ENCODE results near the gene WDR5B. TPM values are rescaled to one million over a fixed set of nuclear protein-coding genes. Genes with fewer than 3 reads are reported as not detected.

The WDR5B gene
- total and polyA plus RNA-seq, 2 donors: 9.2 to 10.0 TPM

- Histone ChIP-seq H3K4me1 (ENCODE audit: control insufficient read depth in 2 of 2, insufficient read depth in 2 of 2, low read length in 2 of 2) (peaks cover 13 to 15% of the 10 kb centered on the region in 2 donors), H3K27ac (ENCODE audit: low read depth in 1 of 2, low read length in 1 of 2) (peak overlapping the region in 1 of 2 donors; percentile 98), H3K27me3 (ENCODE audit: control insufficient read depth in 2 of 2, insufficient read depth in 1 of 2, low read length in 1 of 2) (no peaks in the 10 kb centered on the region), H3K4me3 (ENCODE audit: low read length in 2 of 2) (peak overlapping the region; percentile 72 to 95), H3K9me3 (ENCODE audit: control insufficient read depth in 2 of 2, insufficient read depth in 1 of 2, low read length in 1 of 2) (no peaks in the 10 kb centered on the region), H3K36me3 (ENCODE audit: control insufficient read depth in 2 of 2, insufficient read depth in 2 of 2, low read length in 1 of 2) (peaks cover 2 to 3% of the 10 kb centered on the region in 2 donors)
- no peak for DNase-seq (ENCODE audit: low read depth in 6 of 9, low spot score in 9 of 9)
- 75% methylated on average over 14 of the region's 14 CpGs for WGBS
Measured at GRCh38 chr3:122416966-122417365, 1.1 kb upstream of the WDR5B start.

DNA sequence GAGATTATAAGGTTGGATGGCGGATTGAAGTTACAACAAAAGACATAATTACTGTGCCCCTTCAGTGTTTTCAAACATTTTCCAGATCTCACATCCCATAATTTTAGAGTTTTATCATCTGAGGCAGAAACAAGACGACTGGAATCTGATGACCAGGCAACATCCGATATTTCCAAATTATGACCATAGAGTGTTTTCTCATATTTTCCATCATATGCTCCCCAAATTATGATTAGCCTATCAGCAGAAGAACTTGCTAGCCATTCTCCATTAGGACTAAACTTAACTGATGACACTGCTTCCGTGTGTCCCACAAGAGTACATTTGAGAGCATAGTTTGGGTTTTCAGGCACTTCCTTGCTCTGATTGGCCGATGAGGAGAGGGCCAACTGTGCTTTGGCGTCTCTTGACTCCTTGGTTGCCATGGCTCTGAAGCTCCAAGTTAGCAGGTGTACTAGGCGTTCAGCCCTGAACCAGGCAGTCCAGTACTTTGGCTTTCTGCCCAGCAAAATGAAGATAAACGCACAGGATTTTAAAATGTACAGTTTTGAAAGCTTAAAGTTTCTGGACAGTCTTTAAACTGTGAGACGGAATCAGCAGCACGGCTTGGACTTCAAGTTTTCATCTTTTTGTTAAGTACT is 638 bp downstream of the WDR5B start:
- H3K36me3 ChIP-seq (ENCODE audit: control insufficient read depth in 2 of 2, insufficient read depth in 2 of 2, low read length in 1 of 2): peaks cover under 1 to 3% of the 10 kb centered on the region in 2 donors
- H3K27me3 ChIP-seq (ENCODE audit: control insufficient read depth in 2 of 2, insufficient read depth in 1 of 2, low read length in 1 of 2): no peaks in the 10 kb centered on the region
- peak; percentile 9 to 74 (median 31) for DNase-seq (ENCODE audit: low read depth in 6 of 9, low spot score in 9 of 9)
- H3K4me3 ChIP-seq (ENCODE audit: low read length in 2 of 2): peak overlapping the region; percentile 72 to 95
- no peaks in the 10 kb centered on the region for H3K9me3 ChIP-seq (ENCODE audit: control insufficient read depth in 2 of 2, insufficient read depth in 1 of 2, low read length in 1 of 2)
- H3K27ac ChIP-seq (ENCODE audit: low read depth in 1 of 2, low read length in 1 of 2): peak overlapping the region; percentile 98
- peaks cover 13 to 15% of the 10 kb centered on the region in 2 donors for H3K4me1 ChIP-seq (ENCODE audit: control insufficient read depth in 2 of 2, insufficient read depth in 2 of 2, low read length in 2 of 2)
- WGBS: 29% methylated on average over 10 of the region's 10 CpGs

- WGBS: 84% methylated on average over 3 of the region's 3 CpGs
- Histone ChIP-seq H3K4me3 (ENCODE audit: low read length in 2 of 2) (no peak overlapping the region), H3K27me3 (ENCODE audit: control insufficient read depth in 2 of 2, insufficient read depth in 1 of 2, low read length in 1 of 2) (no peaks in the 10 kb centered on the region), H3K36me3 (ENCODE audit: control insufficient read depth in 2 of 2, insufficient read depth in 2 of 2, low read length in 1 of 2) (peaks cover 6 to 9% of the 10 kb centered on the region in 2 donors), H3K27ac (ENCODE audit: low read depth in 1 of 2, low read length in 1 of 2) (no peak overlapping the region), H3K9me3 (ENCODE audit: control insufficient read depth in 2 of 2, insufficient read depth in 1 of 2, low read length in 1 of 2) (no peaks in the 10 kb centered on the region), H3K4me1 (ENCODE audit: control insufficient read depth in 2 of 2, insufficient read depth in 2 of 2, low read length in 2 of 2) (peaks cover 13 to 15% of the 10 kb centered on the region in 2 donors)
- no peak for DNase-seq (ENCODE audit: low read depth in 6 of 9, low spot score in 9 of 9)
Measured at GRCh38 chr3:122414391-122414790, 1.5 kb downstream of the WDR5B start.

DNA sequence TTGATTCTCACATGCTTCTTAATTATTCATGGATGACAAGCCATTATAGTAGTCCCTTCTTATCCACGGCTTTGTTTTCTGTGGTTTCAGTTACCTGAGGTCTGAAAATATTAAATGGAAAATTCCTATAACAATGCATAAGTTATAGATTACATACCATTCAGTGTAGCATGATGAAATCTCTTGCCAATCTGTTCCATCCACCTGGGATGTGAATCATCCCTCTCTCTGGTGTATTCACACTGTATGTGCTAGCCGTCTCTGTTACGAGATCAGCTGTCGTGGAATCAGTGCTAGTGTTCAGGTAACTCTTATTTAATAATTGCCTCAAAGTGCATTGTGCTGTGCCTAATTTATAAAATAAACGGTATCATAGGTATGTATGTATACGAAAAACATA is 5.2 kb downstream of the WDR5B start:
- Histone ChIP-seq H3K27ac (ENCODE audit: low read depth in 1 of 2, low read length in 1 of 2) (no peak overlapping the region), H3K36me3 (ENCODE audit: control insufficient read depth in 2 of 2, insufficient read depth in 2 of 2, low read length in 1 of 2) (peaks cover 10 to 15% of the 10 kb centered on the region in 2 donors), H3K27me3 (ENCODE audit: control insufficient read depth in 2 of 2, insufficient read depth in 1 of 2, low read length in 1 of 2) (no peaks in the 10 kb centered on the region), H3K9me3 (ENCODE audit: control insufficient read depth in 2 of 2, insufficient read depth in 1 of 2, low read length in 1 of 2) (no peaks in the 10 kb centered on the region), H3K4me3 (ENCODE audit: low read length in 2 of 2) (no peak overlapping the region), H3K4me1 (ENCODE audit: control insufficient read depth in 2 of 2, insufficient read depth in 2 of 2, low read length in 2 of 2) (peaks cover 8 to 9% of the 10 kb centered on the region in 2 donors)
- 97% methylated on average over 6 of the region's 6 CpGs for WGBS
- DNase-seq (ENCODE audit: low read depth in 6 of 9, low spot score in 9 of 9): no peak

DNA sequence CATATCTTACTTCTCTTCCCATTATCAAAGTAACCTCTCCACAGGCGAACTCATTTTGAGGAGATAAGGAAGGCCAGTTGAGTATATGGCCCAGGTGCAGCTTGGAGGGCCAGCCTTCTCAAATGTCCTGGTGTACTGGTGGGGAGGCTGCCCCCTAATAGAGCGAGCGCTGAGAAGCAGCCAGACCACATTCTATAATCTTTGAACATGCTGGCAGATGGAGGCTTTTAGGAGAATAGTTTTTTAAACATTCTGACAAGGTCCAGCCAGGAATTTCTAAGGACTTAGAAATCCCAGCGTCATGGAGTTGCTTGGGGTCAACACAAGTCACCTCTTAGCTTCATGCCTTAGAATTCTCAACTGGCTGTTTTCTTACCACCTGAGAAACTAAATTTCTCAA is 5.8 kb downstream of the WDR5B start:
- Histone ChIP-seq H3K4me1 (ENCODE audit: control insufficient read depth in 2 of 2, insufficient read depth in 2 of 2, low read length in 2 of 2) (peaks cover 5 to 7% of the 10 kb centered on the region in 2 donors), H3K27me3 (ENCODE audit: control insufficient read depth in 2 of 2, insufficient read depth in 1 of 2, low read length in 1 of 2) (no peaks in the 10 kb centered on the region), H3K36me3 (ENCODE audit: control insufficient read depth in 2 of 2, insufficient read depth in 2 of 2, low read length in 1 of 2) (peaks cover 10 to 19% of the 10 kb centered on the region in 2 donors), H3K4me3 (ENCODE audit: low read length in 2 of 2) (no peak overlapping the region), H3K9me3 (ENCODE audit: control insufficient read depth in 2 of 2, insufficient read depth in 1 of 2, low read length in 1 of 2) (no peaks in the 10 kb centered on the region), H3K27ac (ENCODE audit: low read depth in 1 of 2, low read length in 1 of 2) (no peak overlapping the region)
- WGBS: 99% methylated on average over 4 of the region's 4 CpGs
- DNase-seq (ENCODE audit: low read depth in 6 of 9, low spot score in 9 of 9): no peak

GRCh38 chr3:122409446-122409845 is 6.4 kb downstream of the WDR5B start:
- Histone ChIP-seq H3K27ac (ENCODE audit: low read depth in 1 of 2, low read length in 1 of 2) (no peak overlapping the region), H3K27me3 (ENCODE audit: control insufficient read depth in 2 of 2, insufficient read depth in 1 of 2, low read length in 1 of 2) (no peaks in the 10 kb centered on the region), H3K4me3 (ENCODE audit: low read length in 2 of 2) (no peak overlapping the region), H3K36me3 (ENCODE audit: control insufficient read depth in 2 of 2, insufficient read depth in 2 of 2, low read length in 1 of 2) (peaks cover 10 to 19% of the 10 kb centered on the region in 2 donors), H3K9me3 (ENCODE audit: control insufficient read depth in 2 of 2, insufficient read depth in 1 of 2, low read length in 1 of 2) (no peaks in the 10 kb centered on the region), H3K4me1 (ENCODE audit: control insufficient read depth in 2 of 2, insufficient read depth in 2 of 2, low read length in 2 of 2) (peaks cover 0 to under 1% of the 10 kb centered on the region in 2 donors)
- 76% methylated on average over 6 of the region's 6 CpGs for WGBS
- no peak for DNase-seq (ENCODE audit: low read depth in 6 of 9, low spot score in 9 of 9)

- Histone ChIP-seq H3K36me3 (ENCODE audit: control insufficient read depth in 2 of 2, insufficient read depth in 2 of 2, low read length in 1 of 2) (peaks cover 10 to 19% of the 10 kb centered on the region in 2 donors), H3K27ac (ENCODE audit: low read depth in 1 of 2, low read length in 1 of 2) (no peak overlapping the region), H3K27me3 (ENCODE audit: control insufficient read depth in 2 of 2, insufficient read depth in 1 of 2, low read length in 1 of 2) (no peaks in the 10 kb centered on the region), H3K4me3 (ENCODE audit: low read length in 2 of 2) (no peak overlapping the region), H3K4me1 (ENCODE audit: control insufficient read depth in 2 of 2, insufficient read depth in 2 of 2, low read length in 2 of 2) (no peaks in the 10 kb centered on the region), H3K9me3 (ENCODE audit: control insufficient read depth in 2 of 2, insufficient read depth in 1 of 2, low read length in 1 of 2) (no peaks in the 10 kb centered on the region)
- 98% methylated on average over 1 of the region's 1 CpG for WGBS
- no peak for DNase-seq (ENCODE audit: low read depth in 6 of 9, low spot score in 9 of 9)
Measured at GRCh38 chr3:122407946-122408345, 7.9 kb downstream of the WDR5B start.

DNA sequence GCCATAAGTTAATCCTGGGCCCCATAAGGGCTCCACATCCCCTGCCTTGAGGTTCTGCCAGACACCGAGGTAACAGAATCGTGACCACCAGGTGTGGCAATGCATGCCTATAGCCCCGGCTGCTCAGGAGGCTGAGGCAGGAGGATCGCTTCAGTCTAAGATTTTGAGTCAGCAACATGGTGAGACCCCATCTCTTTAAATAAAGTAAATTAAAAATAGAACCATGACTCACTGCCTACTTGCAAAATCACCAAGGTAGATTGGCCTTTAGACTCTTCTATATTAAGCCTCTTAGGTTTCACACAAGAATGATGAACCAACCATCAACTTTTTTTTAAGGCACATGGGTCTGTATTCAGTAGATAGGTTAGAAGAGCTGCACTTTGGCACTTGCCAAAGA is 9.7 kb downstream of the WDR5B start:
- no peak for DNase-seq (ENCODE audit: low read depth in 6 of 9, low spot score in 9 of 9)
- no peak overlapping the region for H3K4me3 ChIP-seq (ENCODE audit: low read length in 2 of 2)
- H3K4me1 ChIP-seq (ENCODE audit: control insufficient read depth in 2 of 2, insufficient read depth in 2 of 2, low read length in 2 of 2): no peaks in the 10 kb centered on the region
- H3K27ac ChIP-seq (ENCODE audit: low read depth in 1 of 2, low read length in 1 of 2): no peak overlapping the region
- no peaks in the 10 kb centered on the region for H3K27me3 ChIP-seq (ENCODE audit: control insufficient read depth in 2 of 2, insufficient read depth in 1 of 2, low read length in 1 of 2)
- no peaks in the 10 kb centered on the region for H3K9me3 ChIP-seq (ENCODE audit: control insufficient read depth in 2 of 2, insufficient read depth in 1 of 2, low read length in 1 of 2)
- 96% methylated on average over 4 of the region's 4 CpGs for WGBS
- H3K36me3 ChIP-seq (ENCODE audit: control insufficient read depth in 2 of 2, insufficient read depth in 2 of 2, low read length in 1 of 2): peaks cover 7 to 19% of the 10 kb centered on the region in 2 donors

- Histone ChIP-seq H3K4me1 (ENCODE audit: control insufficient read depth in 2 of 2, insufficient read depth in 2 of 2, low read length in 2 of 2) (no peaks in the 10 kb centered on the region), H3K9me3 (ENCODE audit: control insufficient read depth in 2 of 2, insufficient read depth in 1 of 2, low read length in 1 of 2) (no peaks in the 10 kb centered on the region), H3K36me3 (ENCODE audit: control insufficient read depth in 2 of 2, insufficient read depth in 2 of 2, low read length in 1 of 2) (peaks cover 5 to 16% of the 10 kb centered on the region in 2 donors), H3K27ac (ENCODE audit: low read depth in 1 of 2, low read length in 1 of 2) (no peak overlapping the region), H3K4me3 (ENCODE audit: low read length in 2 of 2) (no peak overlapping the region), H3K27me3 (ENCODE audit: control insufficient read depth in 2 of 2, insufficient read depth in 1 of 2, low read length in 1 of 2) (no peaks in the 10 kb centered on the region)
- 80% methylated on average over 3 of the region's 3 CpGs for WGBS
- DNase-seq (ENCODE audit: low read depth in 6 of 9, low spot score in 9 of 9): no peak
Measured at GRCh38 chr3:122405015-122405414, 10.8 kb downstream of the WDR5B start.
